DMS53 treated with DMSO at 0.1 percent for 48 hours (cell line): ENCODE results near the gene ACYP2.
"Not testable (repeated sequence)": the region's sequence is repeated elsewhere in the genome, so short reads cannot be mapped to it uniquely, and the experiment has no call there.

Source experiments
- DNase-seq: peaks from one replicate; lab custom pipeline; 2025; ENCODE audit not compliant: unreplicated experiment; lab: John Stamatoyannopoulos, UW

ACYP2 gene

GRCh38 chr2:54313147-54313546 lies 197.7 kb downstream of the ACYP2 start:
- DNase-seq, result no peak

- no peak for DNase-seq
Measured at GRCh38 chr2:54317973-54318372, 202.6 kb downstream of the ACYP2 start.

GRCh38 chr2:54318821-54319220 lies 203.4 kb downstream of the ACYP2 start:
- no peak for DNase-seq

GRCh38 chr2:54321047-54321446 lies 205.6 kb downstream of the ACYP2 start:
- DNase-seq, result no peak

- not testable (repeated sequence) for DNase-seq
Measured at GRCh38 chr2:54324517-54324916, 209.1 kb downstream of the ACYP2 start.

- no peak for DNase-seq
Measured at GRCh38 chr2:54325148-54325547, 209.7 kb downstream of the ACYP2 start.

- DNase-seq, result peak; percentile 38
Measured at GRCh38 chr2:54329482-54330161, 214.2 kb downstream of the ACYP2 start.

GRCh38 chr2:54330162-54330925 lies 214.9 kb downstream of the ACYP2 start:
- peak; percentile 91 for DNase-seq

- no peak for DNase-seq
Measured at GRCh38 chr2:54330926-54331835, 215.8 kb downstream of the ACYP2 start.

- DNase-seq, result no peak
Measured at GRCh38 chr2:54332386-54332785, 217.0 kb downstream of the ACYP2 start.

- DNase-seq, result no peak
Measured at GRCh38 chr2:54336136-54336976, 220.9 kb downstream of the ACYP2 start.

- DNase-seq, result no peak
Measured at GRCh38 chr2:54336977-54337255, 221.5 kb downstream of the ACYP2 start.

GRCh38 chr2:54341656-54342055 lies 226.2 kb downstream of the ACYP2 start:
- DNase-seq, result no peak

GRCh38 chr2:54342603-54343002 lies 227.2 kb downstream of the ACYP2 start:
- no peak for DNase-seq

- DNase-seq, result no peak
Measured at GRCh38 chr2:54347622-54348021, 232.2 kb downstream of the ACYP2 start.

GRCh38 chr2:54348646-54349045 lies 233.2 kb downstream of the ACYP2 start:
- DNase-seq, result no peak

GRCh38 chr2:54350426-54350825 lies 235.0 kb downstream of the ACYP2 start:
- DNase-seq, result no peak

GRCh38 chr2:54353216-54353615 lies 237.8 kb downstream of the ACYP2 start:
- no peak for DNase-seq
